Activated T-cell treated with anti-CD3 and anti-CD28 coated beads for 4 hours (primary cell): ENCODE results near the gene S100A10.

Experiments used
- DNase-seq: peaks from one replicate; pipeline ENCODE4 v3.0.0-alpha.2; 2020

S100A10 gene

GRCh38 chr1:151993734-151994496, at the start of gene S100A10:
TSS of gene S100A10 (minus strand) at chr1:151993859. CDS start at chr1:151986230, 7,629 bp downstream.
- DNase-seq: peak; percentile 68

- DNase-seq: no peak
Observed at GRCh38 chr1:152042030-152042429, 48.4 kb upstream of the S100A10 start.

GRCh38 chr1:152039886-152040285, 46.2 kb upstream of the S100A10 start:
- DNase-seq: no peak

GRCh38 chr1:152039461-152039860, 45.8 kb upstream of the S100A10 start:
- no peak for DNase-seq

- no peak for DNase-seq
Observed at GRCh38 chr1:152038871-152039270, 45.2 kb upstream of the S100A10 start.

- peak; percentile 63 for DNase-seq
Observed at GRCh38 chr1:152036267-152037216, 42.9 kb upstream of the S100A10 start, which contains the start of gene S100A11. TSS of gene S100A11 (minus strand) at chr1:152037004. CDS start at chr1:152036915, 89 bp downstream.

GRCh38 chr1:152035539-152036266, 42.0 kb upstream of the S100A10 start:
- DNase-seq: no peak

- peak; percentile 43 for DNase-seq
Observed at GRCh38 chr1:152034654-152035538, 41.2 kb upstream of the S100A10 start.

- DNase-seq: no peak
Observed at GRCh38 chr1:152034324-152034653, 40.6 kb upstream of the S100A10 start.

- no peak for DNase-seq
Observed at GRCh38 chr1:152029929-152030211, 36.2 kb upstream of the S100A10 start.

GRCh38 chr1:152029144-152029928, 35.7 kb upstream of the S100A10 start:
- no peak for DNase-seq

GRCh38 chr1:152026895-152027294, 33.2 kb upstream of the S100A10 start:
- no peak for DNase-seq

- DNase-seq: no peak
Observed at GRCh38 chr1:152024223-152024622, 30.6 kb upstream of the S100A10 start.

GRCh38 chr1:152023221-152023620, 29.6 kb upstream of the S100A10 start:
- no peak for DNase-seq

- DNase-seq: no peak
Observed at GRCh38 chr1:152022474-152022873, 28.8 kb upstream of the S100A10 start.

- no peak for DNase-seq
Observed at GRCh38 chr1:152021569-152021968, 27.9 kb upstream of the S100A10 start.

- no peak for DNase-seq
Observed at GRCh38 chr1:152020849-152021248, 27.2 kb upstream of the S100A10 start.

GRCh38 chr1:152018537-152018936, 24.9 kb upstream of the S100A10 start:
- DNase-seq: no peak

- DNase-seq: no peak
Observed at GRCh38 chr1:152015766-152016165, 22.1 kb upstream of the S100A10 start.

GRCh38 chr1:152014943-152015342, 21.3 kb upstream of the S100A10 start:
- no peak for DNase-seq

GRCh38 chr1:152013664-152014237, 20.1 kb upstream of the S100A10 start:
- no peak for DNase-seq
